PFSK-1 (cell line): Measurements from ENCODE around the gene TMC6.

Experiments used
- FOXP2 ChIP-seq: optimal IDR thresholded peaks from 2 replicates; pipeline ENCODE3; 2011; ENCODE audit warnings: borderline replicate concordance, control low read depth, inconsistent platforms; ENCODE audit not compliant: insufficient read depth; ENCODE audit errors: extremely low read length, extremely low read depth
- POLR2AphosphoS5 ChIP-seq: IDR thresholded peaks from 2 replicates; pipeline ENCODE4 v1.6.1; 2012; ENCODE audit warnings: low read depth, mild to moderate bottlenecking, control low read depth, low read length, moderate library complexity
- SIN3A ChIP-seq: IDR thresholded peaks from 2 replicates; pipeline ENCODE4 v1.6.1; 2012; ENCODE audit warnings: mild to moderate bottlenecking, low read length, moderate library complexity, borderline replicate concordance; ENCODE audit not compliant: insufficient read depth
- TAF1 ChIP-seq: IDR thresholded peaks from 2 replicates; pipeline ENCODE4 v1.6.1; 2012; ENCODE audit warnings: low read length, control low read depth, borderline replicate concordance; ENCODE audit not compliant: insufficient read depth
- TF ChIP-seq, protein P1 (sequence below), 2 experiments: IDR thresholded peaks; 2 replicates each; pipeline versions ENCODE4 v1.6.1 to v1.8.0; 2011 to 2012; ENCODE audit warnings: low read depth in 2 of 2, low read length in 2 of 2, control low read depth in 1 of 2, inconsistent platforms in 1 of 2, mild to moderate bottlenecking in 1 of 2, moderate library complexity in 1 of 2; ENCODE audit not compliant: insufficient read depth in 1 of 2

The TMC6 gene

GRCh38 chr17:78107976-78108725 is 20.4 kb downstream of the TMC6 start:
- TF ChIP-seq, protein P1, sequence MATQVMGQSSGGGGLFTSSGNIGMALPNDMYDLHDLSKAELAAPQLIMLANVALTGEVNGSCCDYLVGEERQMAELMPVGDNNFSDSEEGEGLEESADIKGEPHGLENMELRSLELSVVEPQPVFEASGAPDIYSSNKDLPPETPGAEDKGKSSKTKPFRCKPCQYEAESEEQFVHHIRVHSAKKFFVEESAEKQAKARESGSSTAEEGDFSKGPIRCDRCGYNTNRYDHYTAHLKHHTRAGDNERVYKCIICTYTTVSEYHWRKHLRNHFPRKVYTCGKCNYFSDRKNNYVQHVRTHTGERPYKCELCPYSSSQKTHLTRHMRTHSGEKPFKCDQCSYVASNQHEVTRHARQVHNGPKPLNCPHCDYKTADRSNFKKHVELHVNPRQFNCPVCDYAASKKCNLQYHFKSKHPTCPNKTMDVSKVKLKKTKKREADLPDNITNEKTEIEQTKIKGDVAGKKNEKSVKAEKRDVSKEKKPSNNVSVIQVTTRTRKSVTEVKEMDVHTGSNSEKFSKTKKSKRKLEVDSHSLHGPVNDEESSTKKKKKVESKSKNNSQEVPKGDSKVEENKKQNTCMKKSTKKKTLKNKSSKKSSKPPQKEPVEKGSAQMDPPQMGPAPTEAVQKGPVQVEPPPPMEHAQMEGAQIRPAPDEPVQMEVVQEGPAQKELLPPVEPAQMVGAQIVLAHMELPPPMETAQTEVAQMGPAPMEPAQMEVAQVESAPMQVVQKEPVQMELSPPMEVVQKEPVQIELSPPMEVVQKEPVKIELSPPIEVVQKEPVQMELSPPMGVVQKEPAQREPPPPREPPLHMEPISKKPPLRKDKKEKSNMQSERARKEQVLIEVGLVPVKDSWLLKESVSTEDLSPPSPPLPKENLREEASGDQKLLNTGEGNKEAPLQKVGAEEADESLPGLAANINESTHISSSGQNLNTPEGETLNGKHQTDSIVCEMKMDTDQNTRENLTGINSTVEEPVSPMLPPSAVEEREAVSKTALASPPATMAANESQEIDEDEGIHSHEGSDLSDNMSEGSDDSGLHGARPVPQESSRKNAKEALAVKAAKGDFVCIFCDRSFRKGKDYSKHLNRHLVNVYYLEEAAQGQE (IDR thresholded peaks at IDR 0.05; ENCODE audit: insufficient read depth in 1 of 2, low read depth in 2 of 2, low read length in 2 of 2), result no peak
- no peak for TF ChIP-seq POLR2AphosphoS5
- TF ChIP-seq TAF1, result no peak
- no peak for TF ChIP-seq FOXP2
- no peak for TF ChIP-seq SIN3A

- TF ChIP-seq POLR2AphosphoS5 (no peak), FOXP2 (no peak), TAF1 (no peak), SIN3A (no peak)
- TF ChIP-seq, protein P1 (IDR thresholded peaks at IDR 0.05; ENCODE audit: insufficient read depth in 1 of 2, low read depth in 2 of 2, low read length in 2 of 2), result no peak
Measured at GRCh38 chr17:78107457-78107856, 21.1 kb downstream of the TMC6 start.

- TF ChIP-seq, protein P1 (IDR thresholded peaks at IDR 0.05; ENCODE audit: insufficient read depth in 1 of 2, low read depth in 2 of 2, low read length in 2 of 2), result no peak
- no peak for TF ChIP-seq TAF1
- no peak for TF ChIP-seq SIN3A
- no peak for TF ChIP-seq FOXP2
- TF ChIP-seq POLR2AphosphoS5, result no peak
Measured at GRCh38 chr17:78106211-78106610, 22.3 kb downstream of the TMC6 start.

- TF ChIP-seq TAF1 (no peak), FOXP2 (no peak), POLR2AphosphoS5 (no peak), SIN3A (no peak)
- TF ChIP-seq, protein P1 (IDR thresholded peaks at IDR 0.05; ENCODE audit: insufficient read depth in 1 of 2, low read depth in 2 of 2, low read length in 2 of 2), result no peak
Measured at GRCh38 chr17:78105551-78105950, 23.0 kb downstream of the TMC6 start.

DNA sequence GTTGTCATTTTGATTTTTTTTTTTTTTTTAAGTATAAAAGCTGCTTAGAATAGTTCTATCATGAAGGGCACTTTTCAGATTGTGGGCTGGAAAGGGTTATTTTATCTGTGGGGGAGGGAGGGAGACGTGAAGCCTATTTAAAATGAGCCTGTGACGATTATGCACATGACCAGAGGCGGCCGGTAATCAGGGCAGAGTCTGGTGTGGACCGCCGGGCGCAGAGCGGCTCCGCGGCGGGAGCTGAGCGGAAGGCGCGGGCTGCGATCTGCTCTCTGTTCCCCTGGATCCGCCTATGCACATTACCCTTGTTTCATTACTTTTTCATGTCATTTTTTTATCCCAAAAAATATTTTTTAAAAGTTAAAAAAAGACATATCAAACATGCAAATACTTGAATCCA is 23.5 kb downstream of the TMC6 start:
- TF ChIP-seq TAF1, result no peak
- no peak for TF ChIP-seq SIN3A
- TF ChIP-seq, protein P1 (IDR thresholded peaks at IDR 0.05; ENCODE audit: insufficient read depth in 1 of 2, low read depth in 2 of 2, low read length in 2 of 2), result no peak
- TF ChIP-seq FOXP2, result no peak
- TF ChIP-seq POLR2AphosphoS5, result no peak
